ENCODE results near the gene C16orf87.
"Not testable (repeated sequence)": the region's sequence is repeated elsewhere in the genome, so short reads cannot be mapped to it uniquely, and the experiment has no call there.

Gene C16orf87

DNA sequence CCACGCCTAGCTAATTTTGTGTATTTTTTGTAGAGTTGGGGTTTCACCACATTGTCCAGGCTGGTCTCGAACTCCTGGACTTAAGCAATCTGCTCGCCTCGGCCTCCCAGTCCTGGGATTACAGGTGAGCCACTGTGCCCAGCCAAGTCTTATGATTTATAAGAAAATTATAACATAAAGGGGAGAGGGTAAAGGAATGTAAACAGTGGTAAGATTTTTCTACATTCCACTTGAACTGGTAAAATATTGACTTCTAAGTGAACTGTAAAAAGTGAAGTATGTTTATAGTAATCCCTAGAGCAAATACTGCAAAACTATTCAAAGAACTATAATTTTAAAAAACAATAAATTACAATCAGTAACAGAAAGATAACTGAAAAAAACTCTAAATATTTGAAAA lies 33.5 kb downstream of the C16orf87 start:
- no peak for DNase-seq (ENCODE audit: low spot score)

DNA sequence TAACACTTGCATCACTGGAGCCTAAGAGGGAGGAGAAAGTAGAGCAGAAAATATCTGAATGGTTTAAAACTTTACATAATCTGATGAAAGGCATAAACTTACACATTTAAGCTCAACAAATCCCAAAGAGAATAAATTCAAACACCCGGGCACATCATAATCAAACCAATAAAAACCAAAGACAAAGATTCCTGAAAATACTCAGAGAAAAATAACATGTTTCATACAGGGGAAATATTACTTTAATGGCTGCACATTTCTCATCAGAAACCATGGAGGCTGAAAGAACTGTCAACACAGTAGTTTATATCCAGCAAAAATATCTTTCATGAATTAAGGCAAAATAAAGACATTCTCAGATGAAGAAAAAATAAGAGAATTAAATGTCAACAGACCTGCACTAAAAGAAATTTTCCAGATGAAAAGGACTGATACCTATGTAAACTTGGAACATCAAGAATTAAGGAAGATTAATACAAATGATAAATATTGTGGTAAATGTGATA lies 34.2 kb downstream of the C16orf87 start:
- DNase-seq (ENCODE audit: low spot score): no peak

DNA sequence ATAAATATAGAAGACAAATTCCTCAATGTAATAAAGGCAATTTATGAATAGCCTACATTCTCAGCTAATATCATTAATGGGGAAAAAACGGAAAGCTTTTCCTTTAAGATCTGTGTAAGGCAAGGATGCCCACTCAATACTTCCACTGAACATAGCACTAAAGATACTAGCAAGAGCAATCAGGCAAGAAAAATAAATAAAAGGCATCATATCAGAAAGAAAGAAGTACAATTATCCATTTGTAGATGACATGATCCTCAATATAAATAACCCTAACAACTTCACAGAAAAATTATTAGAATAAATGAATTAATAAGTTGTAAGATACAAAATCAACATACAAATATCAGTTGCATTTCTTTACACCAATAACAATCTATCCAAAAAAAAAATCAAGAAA lies 37.1 kb downstream of the C16orf87 start:
- no peak for DNase-seq (ENCODE audit: low spot score)

DNA sequence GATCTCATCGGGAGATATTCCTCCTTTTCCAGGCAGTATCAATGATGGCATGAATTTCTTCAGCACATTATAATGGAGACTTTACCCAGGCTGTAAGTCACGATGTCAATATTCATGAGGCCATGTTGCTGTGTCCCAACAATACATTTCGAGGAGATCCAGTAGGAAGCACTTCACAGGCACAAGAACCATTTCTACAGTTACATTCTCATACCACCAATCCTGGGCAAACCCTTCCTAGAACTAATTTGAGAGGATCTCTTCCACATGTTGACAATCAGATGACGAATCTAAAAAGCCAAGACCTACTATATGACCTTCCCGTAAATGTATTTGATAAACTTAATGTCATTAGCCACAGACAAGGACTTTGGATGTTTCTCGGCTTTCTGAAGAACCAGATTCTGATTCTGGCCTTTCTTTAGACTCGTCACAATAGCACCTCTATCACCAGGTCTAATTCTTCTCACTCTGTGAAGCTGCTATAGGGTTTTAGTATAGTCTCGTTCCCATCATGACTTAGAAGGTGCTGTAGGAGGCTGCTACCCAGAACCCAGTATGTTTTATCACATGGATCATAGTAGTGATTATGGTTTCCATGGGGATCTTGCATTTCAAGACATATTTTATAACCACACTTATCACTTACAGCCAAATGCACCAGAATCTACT lies 40.2 kb downstream of the C16orf87 start:
- DNase-seq (ENCODE audit: low spot score): no peak

DNA sequence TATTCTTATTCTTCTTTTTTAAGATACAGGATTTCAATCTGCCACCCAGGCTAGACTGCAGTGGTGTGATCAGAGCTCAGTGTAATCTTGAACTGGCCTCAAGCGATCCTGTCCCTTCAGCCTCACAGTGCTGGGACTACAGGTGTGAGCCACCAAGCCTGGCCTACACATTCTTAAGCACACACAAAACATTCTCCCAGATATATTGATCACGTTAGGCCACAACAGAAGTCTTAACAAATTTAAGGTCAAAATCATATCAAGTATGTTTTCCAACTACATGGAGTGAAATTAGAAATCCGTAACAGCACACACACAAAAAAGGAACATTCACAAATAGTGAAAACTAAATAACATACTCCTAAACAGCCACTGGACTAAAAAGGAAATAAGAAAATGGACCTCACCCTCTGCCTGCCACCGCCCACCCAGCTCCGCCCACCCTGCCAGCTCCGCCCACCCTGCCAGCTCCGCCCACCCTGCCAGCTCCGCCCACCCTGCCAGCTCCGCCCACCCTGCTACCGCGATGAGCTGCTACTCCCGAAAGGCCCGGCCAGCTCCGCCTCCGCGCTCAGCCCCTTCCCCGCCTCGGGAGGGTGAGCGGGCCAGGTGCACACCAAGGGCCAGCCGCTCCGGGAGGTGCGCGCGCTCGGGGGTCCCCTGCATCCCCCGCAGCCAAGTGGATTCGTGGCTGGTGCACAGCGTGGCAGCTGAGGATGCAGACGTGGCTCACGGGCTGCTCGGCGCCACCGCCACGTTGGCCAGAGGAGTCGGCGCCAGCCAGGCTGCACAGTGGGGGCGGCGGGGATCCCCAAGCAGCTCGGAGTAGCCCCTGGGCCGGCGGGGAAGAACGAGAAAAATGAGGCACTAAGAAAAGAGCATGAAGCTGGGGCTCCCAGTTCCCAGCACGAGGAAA lies 41.2 kb downstream of the C16orf87 start:
- peak; percentile 76 for DNase-seq (ENCODE audit: low spot score)

DNA sequence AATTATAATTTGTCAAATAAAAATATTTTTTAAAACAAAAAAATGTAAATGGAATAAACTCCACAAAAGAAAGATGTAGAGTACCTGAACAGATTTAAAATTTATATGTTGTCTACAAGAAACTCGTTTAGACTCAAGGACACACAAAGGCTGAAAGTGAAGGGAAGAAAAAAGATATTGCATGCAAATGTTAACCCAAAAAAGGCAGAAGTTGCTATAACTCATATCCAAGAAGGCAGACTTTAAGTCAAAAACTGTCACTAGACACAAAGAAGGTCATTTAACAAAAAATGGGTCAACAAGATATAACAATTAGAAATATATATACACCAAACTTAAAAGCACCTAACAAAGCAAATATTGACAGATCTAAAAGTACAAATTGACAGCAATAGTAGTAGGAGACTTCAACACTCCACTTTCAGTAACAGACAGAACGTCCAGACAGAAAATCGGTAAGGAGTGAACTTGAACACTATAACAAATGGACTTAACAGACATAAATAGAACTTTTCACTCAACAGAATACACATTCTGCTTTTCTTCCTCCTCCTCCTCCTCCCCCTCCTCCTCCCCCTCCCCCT lies 42.0 kb downstream of the C16orf87 start:
- no peak for DNase-seq (ENCODE audit: low spot score)

DNA sequence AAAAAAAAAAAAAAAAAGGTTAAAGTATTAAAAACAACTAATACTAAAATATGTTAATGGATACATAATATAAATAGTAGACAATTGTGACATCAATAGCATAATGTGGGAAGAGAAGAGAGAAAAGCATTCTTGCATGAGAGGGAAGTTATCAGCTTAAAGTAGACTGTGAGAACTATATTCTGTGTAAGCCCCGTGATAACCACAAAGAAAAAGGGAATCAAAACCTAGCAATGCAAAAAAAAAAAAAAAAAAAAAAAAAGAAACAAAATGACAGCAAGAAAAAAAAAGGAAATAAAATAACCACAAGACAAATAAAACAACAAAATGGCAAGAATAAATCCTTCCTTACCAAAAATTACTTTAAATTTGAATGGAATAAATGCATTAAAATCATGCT lies 43.1 kb downstream of the C16orf87 start:
- no peak for DNase-seq (ENCODE audit: low spot score)

DNA sequence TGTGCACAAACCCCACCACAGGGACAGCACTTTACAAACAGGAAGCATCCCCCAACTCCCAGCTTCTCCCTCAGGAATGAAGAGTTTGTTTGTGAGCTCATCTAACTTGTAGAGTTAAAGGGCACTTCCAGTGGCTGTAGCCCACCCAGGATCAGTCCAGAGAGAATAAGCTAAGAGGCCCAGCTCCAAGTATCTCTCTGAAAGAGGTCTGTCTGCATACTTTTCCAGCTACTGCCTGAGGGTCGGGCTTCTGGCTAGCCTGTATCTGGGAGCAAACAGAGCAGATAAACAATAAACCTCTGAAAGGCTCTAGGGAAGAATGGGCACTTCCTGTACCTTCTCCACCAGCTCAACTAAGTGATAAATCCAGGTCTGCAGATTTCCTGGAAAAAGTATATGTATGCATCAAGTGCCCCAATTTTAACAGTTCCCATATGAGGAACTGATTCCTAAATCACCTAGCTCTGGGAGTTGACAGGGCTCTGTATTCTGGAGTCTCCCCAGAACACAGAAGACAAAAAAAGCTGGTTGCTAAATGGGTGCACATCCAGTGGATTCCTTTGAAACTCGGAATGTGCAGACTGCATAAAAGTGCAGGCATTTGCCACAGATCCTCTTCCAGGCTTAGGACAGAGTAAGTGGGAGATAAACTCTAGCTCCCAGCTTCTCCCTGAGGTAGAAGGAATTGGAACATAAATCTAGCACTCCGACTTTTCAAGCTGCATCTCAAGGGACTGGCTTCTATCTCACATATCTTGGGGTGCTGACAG lies 45.7 kb downstream of the C16orf87 start:
- DNase-seq (ENCODE audit: low spot score): no peak

DNA sequence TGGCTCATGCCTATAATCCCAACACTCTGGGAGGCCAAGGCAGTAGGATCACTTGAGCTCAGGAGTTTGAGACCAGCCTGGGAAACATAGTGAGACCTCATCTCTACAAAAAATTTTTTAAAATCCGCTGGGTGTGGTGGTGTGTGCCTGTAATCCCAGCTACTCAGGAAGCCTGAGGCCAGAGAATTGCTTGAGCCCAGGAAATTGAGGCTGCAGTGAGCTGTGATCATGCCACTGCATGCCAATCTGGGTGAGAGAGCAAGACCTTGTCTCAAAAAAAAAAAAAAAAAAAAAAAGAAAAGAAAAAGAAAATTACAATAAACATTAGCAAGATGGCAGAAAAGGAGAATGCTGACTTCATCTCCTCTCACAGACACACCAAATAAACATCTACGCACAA lies 46.4 kb downstream of the C16orf87 start:
- not testable (repeated sequence) for DNase-seq (ENCODE audit: low spot score)

DNA sequence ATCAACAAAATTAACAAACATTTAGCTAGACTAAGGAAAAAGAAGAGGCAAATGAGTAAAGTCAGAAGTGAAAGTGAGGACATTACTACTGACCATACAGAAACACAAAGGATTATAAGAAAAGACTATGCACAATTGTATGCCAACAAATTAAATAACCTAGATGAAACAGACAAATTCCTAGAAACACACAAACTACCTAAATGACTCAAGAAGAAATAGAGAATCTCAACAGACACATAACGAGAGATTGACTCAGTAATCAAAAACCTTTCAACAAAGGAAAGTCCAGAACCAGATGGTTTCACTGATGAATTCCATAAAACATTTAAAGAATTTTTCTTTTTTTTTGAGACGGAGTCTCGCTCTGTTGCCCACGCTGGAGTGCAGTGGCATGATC lies 47.2 kb downstream of the C16orf87 start:
- DNase-seq (ENCODE audit: low spot score): no peak

DNA sequence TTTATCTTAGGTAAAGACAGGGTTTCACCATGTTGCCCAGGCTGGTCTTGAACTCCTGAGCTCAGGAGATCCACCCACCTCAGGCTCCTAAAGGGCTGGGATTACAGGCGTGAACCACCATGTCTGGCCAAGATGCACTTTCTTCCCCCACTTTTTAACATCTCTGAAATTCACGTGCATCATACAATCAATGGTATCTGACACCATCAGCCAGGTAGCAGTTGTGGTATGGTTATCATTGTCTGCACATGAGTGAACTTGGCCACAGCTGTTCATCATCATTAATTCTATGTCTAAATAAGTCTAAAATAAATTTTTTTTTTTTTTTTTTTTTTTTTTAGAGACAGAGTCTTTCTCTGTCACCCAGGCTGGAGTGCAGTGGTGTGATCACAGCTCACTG lies 48.7 kb downstream of the C16orf87 start:
- DNase-seq (ENCODE audit: low spot score): no peak

DNA sequence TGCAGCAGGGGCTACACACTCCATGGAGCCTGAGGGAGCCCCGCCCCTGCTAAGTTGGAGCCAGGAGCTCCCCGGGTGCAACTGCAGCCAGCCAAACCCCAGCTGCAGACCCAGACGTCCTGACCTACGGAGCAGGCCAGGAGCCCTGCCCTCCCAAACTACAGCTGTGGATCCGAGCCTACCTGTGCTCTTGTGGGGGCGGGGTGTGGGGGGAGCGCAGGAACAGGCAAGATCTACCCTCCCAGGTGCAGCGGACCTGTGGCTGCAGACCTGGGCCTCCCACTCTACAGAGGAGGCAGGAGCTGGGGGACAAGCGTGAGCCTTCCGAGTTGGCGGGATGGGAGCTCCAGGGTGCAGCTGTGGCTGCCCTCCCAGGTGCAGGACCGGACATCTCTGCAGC lies 53.2 kb downstream of the C16orf87 start:
- no peak for DNase-seq (ENCODE audit: low spot score)

DNA sequence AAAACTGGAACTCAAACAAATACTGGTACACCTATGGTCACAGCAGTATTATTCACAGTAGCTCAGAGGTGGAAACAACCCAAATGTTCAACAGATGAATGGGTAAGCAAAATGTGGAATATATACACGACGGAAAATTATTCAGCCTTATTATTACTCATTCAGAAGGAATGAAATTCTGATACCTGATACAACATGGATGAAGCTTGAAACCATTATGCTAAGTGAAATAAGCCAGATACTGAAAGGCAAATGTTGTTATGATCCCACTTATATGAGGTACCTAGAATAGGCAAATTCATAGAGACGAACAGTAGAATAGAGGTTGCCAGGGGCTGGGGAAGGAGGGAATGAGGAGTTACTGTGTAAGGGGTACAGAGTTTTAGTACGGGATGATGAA lies 55.8 kb downstream of the C16orf87 start:
- DNase-seq (ENCODE audit: low spot score): no peak

DNA sequence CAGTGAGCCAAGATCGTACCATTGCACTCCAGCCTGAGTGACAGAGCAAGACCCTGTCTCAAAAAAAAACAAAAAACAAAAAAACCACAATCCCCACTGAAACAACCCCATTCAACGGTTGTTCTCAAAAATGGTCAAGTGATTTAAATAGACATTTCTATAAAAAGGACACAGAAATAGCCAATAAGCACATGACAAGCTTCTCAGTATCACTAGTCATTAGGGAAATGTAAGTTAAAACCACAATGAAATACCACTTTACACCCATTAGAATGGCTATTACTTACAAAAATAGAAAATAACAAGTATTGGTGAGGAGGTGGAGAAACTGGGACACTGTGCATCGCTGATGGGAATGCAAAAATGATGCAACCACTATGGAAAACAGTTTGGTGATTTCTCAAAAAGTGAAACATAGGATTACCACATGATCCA lies 56.2 kb downstream of the C16orf87 start:
- DNase-seq (ENCODE audit: low spot score): no peak

DNA sequence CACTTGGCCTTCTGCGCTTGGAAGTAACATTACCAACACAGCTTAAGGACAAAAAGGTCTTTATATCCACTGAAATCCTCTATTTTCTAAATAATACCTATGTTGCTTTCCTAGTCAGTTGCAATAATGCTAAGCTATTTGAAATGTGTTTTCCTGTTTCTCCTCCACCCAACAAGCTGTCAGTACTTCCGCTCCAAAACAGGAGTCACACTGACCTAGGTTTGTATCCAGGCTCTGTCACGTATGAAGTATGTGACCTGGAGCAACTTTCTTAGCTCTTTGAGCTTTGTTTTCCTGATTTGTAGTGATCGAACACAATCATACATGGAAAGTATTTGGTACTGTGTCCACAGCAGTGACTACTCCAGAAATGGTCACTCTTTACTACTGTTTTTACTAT lies 58.5 kb downstream of the C16orf87 start:
- DNase-seq (ENCODE audit: low spot score): no peak

DNA sequence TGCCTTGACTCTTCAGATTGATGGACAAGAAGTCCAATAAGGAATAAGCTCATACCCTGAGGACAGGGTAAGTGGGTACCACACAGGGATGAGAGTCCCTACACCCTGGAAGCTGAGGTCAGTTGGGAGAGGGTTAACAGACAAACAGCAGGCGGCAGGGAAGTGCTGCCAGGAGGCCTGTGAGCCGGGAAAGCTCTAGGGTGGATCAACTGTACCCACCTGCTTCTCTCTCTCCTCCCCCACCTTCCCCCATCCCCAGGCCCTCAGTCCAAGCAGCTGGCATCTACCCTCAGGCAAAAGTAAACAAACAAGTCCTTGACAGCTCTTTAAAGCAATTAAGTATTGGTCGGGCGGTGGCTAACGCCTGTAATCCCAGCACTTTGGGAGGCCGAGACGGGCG lies 62.2 kb downstream of the C16orf87 start:
- DNase-seq (ENCODE audit: low spot score): no peak

DNA sequence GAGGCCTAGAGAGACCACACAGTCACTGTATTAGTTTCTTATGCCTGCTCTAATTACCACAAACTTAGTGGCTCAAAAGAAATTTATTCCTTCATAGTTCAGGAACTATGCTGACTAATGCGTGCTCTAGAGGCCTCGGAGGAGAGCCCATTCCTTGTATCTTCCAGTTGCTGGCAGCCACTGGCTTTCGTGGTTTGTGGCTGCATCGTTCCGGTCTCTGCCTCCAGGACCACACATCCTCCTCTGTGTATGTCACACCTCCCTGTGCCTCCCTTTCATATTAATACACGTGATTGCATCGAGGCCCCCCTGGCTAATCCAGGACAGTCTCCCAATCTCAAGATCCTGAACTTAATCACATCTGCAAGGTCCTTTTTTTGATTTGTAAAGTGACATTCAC lies 65.9 kb downstream of the C16orf87 start:
- DNase-seq (ENCODE audit: low spot score): no peak

DNA sequence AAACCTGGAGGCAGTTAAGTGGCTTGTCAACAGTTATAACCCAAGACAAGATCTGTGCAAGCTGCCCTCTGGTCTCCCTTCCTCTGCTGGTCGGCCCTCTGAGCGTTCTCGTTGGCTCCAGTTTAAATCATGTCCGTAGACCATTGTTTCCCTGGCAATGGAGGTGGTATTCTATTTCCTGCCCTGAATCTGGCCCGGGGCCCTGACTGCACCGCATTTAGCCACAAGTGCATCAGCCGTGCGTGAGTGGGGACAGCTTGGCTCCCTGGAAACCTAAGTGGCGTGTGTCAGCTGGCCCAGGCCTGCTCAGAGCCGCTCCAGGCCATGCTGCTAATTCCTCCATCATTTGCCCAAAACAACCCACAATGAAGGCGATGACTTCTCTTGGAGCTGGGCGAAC lies 67.8 kb downstream of the C16orf87 start:
- DNase-seq (ENCODE audit: low spot score): no peak

DNA sequence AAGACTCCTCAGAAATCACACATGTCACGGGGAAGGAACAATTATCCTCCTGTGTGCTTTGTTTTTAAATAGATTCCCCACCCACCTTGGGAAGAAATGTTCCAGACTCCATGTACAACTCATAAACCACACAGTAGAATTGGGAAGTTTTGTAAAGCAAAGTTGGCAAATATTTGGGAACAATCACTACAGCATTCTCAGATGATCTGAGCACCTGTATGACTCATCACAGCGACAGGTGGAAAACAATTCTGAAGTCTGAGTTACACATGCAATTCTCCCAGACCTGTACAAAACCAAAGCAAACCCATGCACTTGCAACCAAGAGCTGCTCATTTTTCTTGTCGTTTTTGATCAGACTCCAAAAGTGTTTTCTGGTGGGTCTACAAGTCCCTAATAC lies 68.4 kb downstream of the C16orf87 start:
- no peak for DNase-seq (ENCODE audit: low spot score)

DNA sequence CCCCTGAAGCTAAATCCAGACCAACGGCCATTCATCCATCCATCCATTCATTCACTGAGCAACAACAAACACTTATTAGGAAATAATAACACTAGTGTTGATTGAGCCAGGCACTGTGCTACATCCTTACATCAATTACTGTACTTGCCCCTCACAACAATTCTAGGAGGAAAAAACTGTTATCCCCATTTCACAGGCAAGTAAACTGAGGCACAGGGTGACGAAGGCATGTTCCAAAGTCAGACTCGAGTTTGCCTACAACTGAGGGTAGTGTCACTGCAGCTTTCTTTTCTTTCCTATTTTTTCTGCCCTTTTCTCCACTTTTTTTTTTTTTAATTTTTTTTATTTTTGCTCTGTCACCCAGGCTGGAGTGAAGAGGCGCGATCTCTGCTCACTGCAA lies 71.7 kb downstream of the C16orf87 start:
- no peak for DNase-seq (ENCODE audit: low spot score)

DNA sequence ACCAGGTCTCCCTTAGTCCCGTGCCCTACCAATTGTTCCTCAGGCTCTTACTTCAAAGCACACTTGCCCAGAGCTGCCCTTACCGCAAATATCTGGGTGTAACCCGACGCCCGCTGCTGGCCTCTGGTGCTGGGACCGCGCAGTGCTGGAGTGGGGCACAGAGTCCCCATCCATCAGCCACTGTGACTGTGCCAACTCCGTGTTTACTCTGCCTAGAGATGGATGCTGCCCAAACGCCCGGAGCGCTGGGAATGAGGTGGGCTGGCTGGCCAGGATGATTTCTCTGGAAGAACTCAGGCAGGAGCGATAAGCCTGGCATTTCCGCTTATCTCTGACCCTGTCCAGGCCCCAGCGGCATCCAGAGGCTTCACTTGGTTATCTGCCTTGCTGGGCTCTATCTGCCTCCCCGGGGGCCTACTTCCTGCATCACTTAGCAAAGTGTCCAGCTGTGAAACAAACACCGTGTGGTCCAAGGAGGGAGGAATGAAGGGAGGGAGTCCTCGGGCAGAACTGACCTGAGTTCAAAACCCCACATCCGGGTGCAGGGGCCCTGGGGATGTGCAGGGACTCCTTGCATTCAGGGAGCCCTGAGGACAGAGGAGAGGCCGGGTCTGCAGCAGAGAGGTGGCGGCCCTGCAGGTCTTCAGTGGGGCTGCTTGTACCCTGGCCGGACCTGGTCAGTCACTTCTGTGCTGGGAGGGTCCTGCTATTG lies 73.5 kb downstream of the C16orf87 start:
- DNase-seq (ENCODE audit: low spot score): no peak

DNA sequence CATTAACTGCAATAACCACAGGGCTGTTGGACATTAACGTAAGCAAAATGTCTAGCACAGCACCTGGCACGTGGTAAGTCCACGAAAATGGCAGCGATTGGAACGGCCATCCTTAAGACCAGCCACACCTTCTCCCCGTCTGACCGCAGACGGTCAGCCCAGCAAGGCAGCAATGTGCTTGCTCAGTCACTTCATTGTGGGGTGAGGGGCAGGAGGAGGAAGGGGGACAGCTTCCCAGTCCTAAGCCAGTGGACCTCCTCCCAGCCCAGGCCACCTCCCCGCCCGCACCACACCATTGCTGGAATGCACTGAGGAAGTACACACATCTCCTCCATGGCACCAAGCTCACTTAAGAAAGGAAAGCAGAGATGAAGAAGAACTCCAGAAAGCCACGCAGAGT lies 74.2 kb downstream of the C16orf87 start:
- DNase-seq (ENCODE audit: low spot score): no peak

All from left forelimb (tissue), 1 donor.